ENCODE results near the gene MMD2. TPM values are rescaled to one million over a fixed set of nuclear protein-coding genes. Genes with fewer than 3 reads are reported as not detected.

MMD2 gene, protein sequence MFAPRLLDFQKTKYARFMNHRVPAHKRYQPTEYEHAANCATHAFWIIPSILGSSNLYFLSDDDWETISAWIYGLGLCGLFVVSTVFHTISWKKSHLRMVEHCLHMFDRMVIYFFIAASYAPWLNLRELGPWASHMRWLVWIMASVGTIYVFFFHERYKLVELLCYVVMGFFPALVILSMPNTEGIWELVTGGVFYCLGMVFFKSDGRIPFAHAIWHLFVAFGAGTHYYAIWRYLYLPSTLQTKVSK
- not detected in 5 replicates for total RNA-seq (2022; extraction: Qiagen RNA extraction)

DNA sequence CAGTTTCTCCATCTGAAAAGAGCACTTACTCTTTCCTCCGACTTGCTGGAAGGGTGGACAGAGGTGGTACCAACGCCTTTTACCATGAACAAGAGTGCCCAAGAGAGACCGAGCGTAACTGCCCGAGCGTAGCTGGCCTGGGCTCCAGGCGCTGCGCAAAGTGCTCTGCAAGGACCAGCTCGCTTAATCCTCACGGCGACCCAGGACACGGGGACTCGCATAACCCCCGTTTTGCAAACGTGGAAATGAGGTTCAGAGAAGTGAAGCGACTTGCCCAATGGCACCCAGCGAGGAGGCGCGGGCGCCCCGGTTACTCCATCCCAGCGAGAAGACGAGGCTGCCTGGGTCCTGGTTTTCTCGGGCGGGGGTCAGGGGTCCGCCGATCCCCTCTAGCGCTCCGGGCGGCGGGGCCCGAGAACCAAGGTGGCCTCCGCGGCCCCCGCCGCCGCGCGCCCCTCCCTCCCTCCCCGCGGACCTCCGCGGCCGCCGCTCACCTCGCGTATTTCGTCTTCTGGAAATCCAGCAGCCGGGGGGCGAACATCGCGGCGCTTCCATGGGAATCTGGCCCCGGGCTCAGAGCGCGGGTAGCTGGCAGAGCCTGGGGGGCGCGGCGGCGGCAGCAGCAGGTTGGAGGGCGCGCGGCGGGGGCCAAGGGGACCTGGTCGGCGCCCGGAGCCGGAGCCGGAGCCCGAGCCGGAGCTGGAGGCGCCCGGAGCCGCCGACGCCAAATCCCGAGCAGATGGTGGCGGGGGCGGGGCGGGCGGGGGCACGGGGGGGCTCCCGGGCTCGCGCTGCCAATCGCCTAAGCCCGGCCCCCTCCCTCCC is at the start of gene MMD2:
Gene MMD2 (minus strand): TSS at position 711 of the 825 bp plus-strand sequence. CDS start 170 bp downstream, at position 541.

DNA sequence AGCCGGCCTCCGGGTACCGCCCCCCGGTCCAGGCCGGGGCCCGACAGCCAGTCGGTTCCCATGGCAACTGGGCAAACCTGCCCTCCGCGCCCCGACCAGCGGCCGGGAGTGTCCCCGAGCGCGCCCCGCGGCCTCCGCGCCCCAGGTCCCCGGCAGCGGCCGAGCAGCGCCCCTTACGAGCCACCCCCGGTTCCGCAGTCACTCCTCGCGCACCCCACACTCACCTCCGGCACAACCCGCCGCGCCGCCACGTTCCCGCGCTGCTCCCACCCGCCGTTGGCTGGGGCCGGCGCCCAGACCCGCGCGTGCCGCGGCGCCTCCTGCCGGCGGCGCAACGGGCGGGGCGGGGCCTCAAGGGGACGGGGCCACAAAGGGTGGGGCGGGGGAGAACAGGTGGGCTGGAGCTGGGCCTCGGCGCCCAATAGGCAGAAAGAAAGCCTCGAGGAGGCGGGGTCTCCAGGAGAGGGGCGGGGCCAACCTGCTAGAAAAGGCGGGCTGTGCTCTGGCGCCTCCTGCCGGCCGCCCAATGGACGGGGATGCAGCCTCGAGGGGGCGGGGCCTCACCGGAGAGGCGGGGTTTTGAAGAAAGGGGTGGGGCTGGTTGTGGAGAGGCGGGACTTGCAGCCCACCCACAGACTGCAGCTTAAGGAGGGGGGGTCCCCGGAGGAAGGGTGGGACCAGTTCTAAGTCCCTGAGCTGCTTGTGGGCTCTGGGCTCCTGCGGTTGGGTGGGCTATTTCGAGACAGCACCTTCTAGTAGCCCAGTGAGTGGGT is 75.4 kb downstream of the MMD2 start, which contains the start of gene RADIL:
Gene RADIL (minus strand): TSS at position 345 of the 773 bp plus-strand sequence. CDS start 5,577 bp downstream, outside the sequence.

DNA sequence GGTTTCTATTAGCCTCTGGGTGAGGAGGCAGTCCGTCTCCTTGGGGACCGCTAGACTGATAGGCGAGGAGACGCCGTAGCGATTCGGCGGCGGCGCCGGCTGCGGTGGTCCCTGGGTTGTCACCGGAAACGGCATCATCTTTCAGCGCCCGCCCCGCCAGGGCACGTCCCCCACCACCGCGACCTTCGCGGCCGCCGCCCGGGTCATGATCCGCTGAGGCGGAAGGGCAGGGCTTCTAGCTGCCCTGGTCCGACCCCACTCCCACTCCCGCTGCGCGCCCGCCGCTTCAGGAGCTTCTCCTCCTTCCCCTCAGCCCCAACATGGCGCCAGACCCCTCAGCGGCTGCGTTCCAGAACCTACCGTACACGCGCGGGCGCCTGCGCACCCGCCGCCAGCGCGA is 97.3 kb downstream of the MMD2 start, which contains the start of gene PAPOLB:
Gene PAPOLB (minus strand): TSS at position 358 of the 400 bp plus-strand sequence. CDS start 220 bp downstream, at position 138.

Other genes starting within 250 kb of the MMD2 start
- gene AP5Z1, start 183.6 kb downstream of the MMD2 start, total RNA-seq (2022; extraction: Qiagen RNA extraction), result 20.7 to 42.2 TPM (median 31.4 TPM) in 5 replicates
- not detected in 5 replicates for gene PAPOLB, start 97.2 kb downstream of the MMD2 start, total RNA-seq (2022; extraction: Qiagen RNA extraction)
- gene RADIL, start 75.5 kb downstream of the MMD2 start, total RNA-seq (2022; extraction: Qiagen RNA extraction), result 1.6 to 2.8 TPM (median 2.7 TPM) in 5 replicates
- 5.4 to 6.5 TPM (median 6.0 TPM) in 5 replicates for gene RBAK, start 86.7 kb upstream of the MMD2 start, total RNA-seq (2022; extraction: Qiagen RNA extraction)
- gene WIPI2, start 231.0 kb upstream of the MMD2 start, total RNA-seq (2022; extraction: Qiagen RNA extraction), result 42.7 to 55.3 TPM (median 52.6 TPM) in 5 replicates